GM18505 (cell line): Measurements from ENCODE around the gene POLN.

Experiments
- ATAC-seq: cut with Tn5 transposase; IDR thresholded peaks from one replicate; pipeline ENCODE4 v1.9.1; 2021; ENCODE audit not compliant: unreplicated experiment
- POLR2A ChIP-seq: IDR thresholded peaks from 4 replicates; pipeline ENCODE4 v1.6.1; 2011; ENCODE audit warnings: borderline replicate concordance; ENCODE audit not compliant: insufficient read depth, insufficient read length; ENCODE audit errors: extremely low read depth

The POLN gene

GRCh38 chr4:2066011-2066551 lies 175.8 kb downstream of the POLN start:
- no peak for TF ChIP-seq POLR2A
- no peak for ATAC-seq

- no peak for TF ChIP-seq POLR2A
- ATAC-seq: no peak
Observed at GRCh38 chr4:2065106-2065930, 176.6 kb downstream of the POLN start.

GRCh38 chr4:2064276-2064991 lies 177.5 kb downstream of the POLN start:
- ATAC-seq: no peak

GRCh38 chr4:2063557-2064275 lies 178.2 kb downstream of the POLN start:
- ATAC-seq: no peak
- no peak for TF ChIP-seq POLR2A

More at GRCh38 chr4:2064276-2064991, 177.5 kb downstream of the POLN start:
- no peak for TF ChIP-seq POLR2A

- no peak for ATAC-seq
- no peak for TF ChIP-seq POLR2A
Observed at GRCh38 chr4:2062808-2063524, 179.0 kb downstream of the POLN start.

- no peak for ATAC-seq
- TF ChIP-seq POLR2A: no peak
Observed at GRCh38 chr4:2062168-2062807, 179.6 kb downstream of the POLN start.

- TF ChIP-seq POLR2A: no peak
- no peak for ATAC-seq
Observed at GRCh38 chr4:2061186-2062131, 180.5 kb downstream of the POLN start.

- ATAC-seq: no peak
- no peak for TF ChIP-seq POLR2A
Observed at GRCh38 chr4:2060611-2061185, 181.2 kb downstream of the POLN start.

GRCh38 chr4:2059726-2060602 lies 182.0 kb downstream of the POLN start:
- no peak for TF ChIP-seq POLR2A
- ATAC-seq: no peak

GRCh38 chr4:2059046-2059725 lies 182.7 kb downstream of the POLN start, which contains the start of gene NAT8L:
Gene NAT8L (plus strand): TSS chr4:2059327. CDS start chr4:2059512, 185 bp downstream.
- no peak for ATAC-seq
- TF ChIP-seq POLR2A: no peak
